Stimulated activated CD8-positive, alpha-beta memory T cell treated with anti-CD3 and anti-CD28 coated beads, Interleukin-15, amount 100 ng/mL, for 1 hour (primary cell): ENCODE data around the gene ANO10.
A peak's percentile ranks its signal among the peaks of the same experiment; 100 is the strongest.

Experiments used
- DNase-seq: peaks from one replicate; pipeline ENCODE4 v3.0.0-alpha.2; 2020; ENCODE audit warnings: low read depth

Gene ANO10

GRCh38 chr3:43413676-43414368, 208.0 kb downstream of the ANO10 start:
- no peak for DNase-seq

GRCh38 chr3:43411429-43411828, 210.4 kb downstream of the ANO10 start:
- DNase-seq = no peak

GRCh38 chr3:43410592-43410991, 211.2 kb downstream of the ANO10 start:
- DNase-seq = no peak

GRCh38 chr3:43409506-43409905, 212.3 kb downstream of the ANO10 start:
- no peak for DNase-seq

GRCh38 chr3:43406643-43407023, 215.2 kb downstream of the ANO10 start:
- no peak for DNase-seq

- no peak for DNase-seq
These were observed 215.7 kb downstream of the ANO10 start for GRCh38 chr3:43405888-43406642.

GRCh38 chr3:43400781-43401730, 220.8 kb downstream of the ANO10 start:
- no peak for DNase-seq

- DNase-seq = no peak
These were observed 221.6 kb downstream of the ANO10 start for GRCh38 chr3:43400167-43400566.

- no peak for DNase-seq
These were observed 222.8 kb downstream of the ANO10 start for GRCh38 chr3:43399034-43399433.

- DNase-seq = no peak
These were observed 227.7 kb downstream of the ANO10 start for GRCh38 chr3:43394041-43394554.

- DNase-seq = no peak
These were observed 230.2 kb downstream of the ANO10 start for GRCh38 chr3:43391621-43392020.

GRCh38 chr3:43390255-43390588, 231.6 kb downstream of the ANO10 start:
- no peak for DNase-seq

GRCh38 chr3:43389388-43390254, 232.2 kb downstream of the ANO10 start:
- DNase-seq = peak; percentile 30

- no peak for DNase-seq
These were observed 232.9 kb downstream of the ANO10 start for GRCh38 chr3:43388915-43389314.

- no peak for DNase-seq
These were observed 233.6 kb downstream of the ANO10 start for GRCh38 chr3:43388175-43388574.

- DNase-seq = no peak
These were observed 242.5 kb downstream of the ANO10 start for GRCh38 chr3:43379343-43379742.

GRCh38 chr3:43378066-43378935, 243.5 kb downstream of the ANO10 start:
- DNase-seq = peak; percentile 39

- no peak for DNase-seq
These were observed 248.3 kb downstream of the ANO10 start for GRCh38 chr3:43373560-43373928.

- DNase-seq = no peak
These were observed 248.8 kb downstream of the ANO10 start for GRCh38 chr3:43372809-43373559.
